Measurements from ENCODE around the gene UBR1.
"Not testable (repeated sequence)": the region's sequence is repeated elsewhere in the genome, so short reads cannot be mapped to it uniquely, and the experiment has no call there.

GRCh38 chr15:43004886-43005595 is 100.8 kb downstream of the UBR1 start:
- not testable (repeated sequence) for TF ChIP-seq CTCF (IDR thresholded peaks at IDR 0.05; ENCODE audit: low read length); EZH2 (optimal IDR thresholded peaks at IDR 0.05; ENCODE audit: low read depth, low read length)

Measured in MM.1S (cell line).